Astrocyte (in vitro differentiated cells and primary cell): ENCODE data around the gene CNTROB. TPM values are rescaled to one million over a fixed set of nuclear protein-coding genes. Genes with fewer than 3 reads are reported as not detected.

Experiments used
- DNase-seq: peaks from one replicate; pipeline ENCODE4 v3.0.0-alpha.2; 2010; ENCODE audit warnings: low read depth
- FAIRE-seq: peaks from 2 replicates; lab custom pipeline; 2011; peaks lifted over from hg19 to GRCh38; lab: Jason Lieb, UNC
- H2AFZ ChIP-seq: 2 replicates; pipeline ENCODE4 v1.6.0; 2012; ENCODE audit warnings: low read depth, low read length, inconsistent platforms
- H3K27ac ChIP-seq: 2 replicates; pipeline ENCODE4 v1.5.1; 2011; ENCODE audit warnings: low read depth, low read length, inconsistent platforms
- H3K27me3 ChIP-seq: 2 replicates; pipeline ENCODE4 v1.6.0; 2011; ENCODE audit warnings: low read length, inconsistent platforms; ENCODE audit not compliant: insufficient read depth
- H3K36me3 ChIP-seq: 2 replicates; pipeline ENCODE4 v1.5.1; 2011; ENCODE audit warnings: low read length, inconsistent platforms; ENCODE audit not compliant: insufficient read depth
- H3K4me1 ChIP-seq: 2 replicates; pipeline ENCODE4 v1.5.1; 2011; ENCODE audit warnings: low read length, inconsistent platforms; ENCODE audit not compliant: insufficient read depth
- H3K4me2 ChIP-seq: 2 replicates; pipeline ENCODE4 v1.6.0; 2012; ENCODE audit warnings: low read length, inconsistent platforms
- H3K4me3 ChIP-seq: 2 replicates; pipeline ENCODE4 v1.5.1; 2011; ENCODE audit warnings: low read depth, mild to moderate bottlenecking, low read length, inconsistent platforms; ENCODE audit not compliant: insufficient read depth
- H3K79me2 ChIP-seq: 2 replicates; pipeline ENCODE4 v1.6.0; 2012; ENCODE audit warnings: mild to moderate bottlenecking, low read length, inconsistent platforms; ENCODE audit not compliant: insufficient read depth
- H3K9ac ChIP-seq: 2 replicates; pipeline ENCODE4 v1.6.0; 2012; ENCODE audit warnings: mild to moderate bottlenecking, low read length, inconsistent platforms
- H3K9me3 ChIP-seq: 2 replicates; pipeline ENCODE4 v1.5.1; 2012; ENCODE audit warnings: low read depth, mild to moderate bottlenecking, low read length, inconsistent platforms; ENCODE audit not compliant: insufficient read depth
- H4K20me1 ChIP-seq: 2 replicates; pipeline ENCODE4 v1.6.0; 2012; ENCODE audit warnings: low read length, inconsistent platforms; ENCODE audit not compliant: insufficient read depth
- H3K27ac Mint-ChIP-seq: one replicate; pipeline ENCODE4 v1.8.0; 2021; ENCODE audit warnings: mild to moderate bottlenecking, mixed read lengths; ENCODE audit not compliant: unreplicated experiment
- H3K27me3 Mint-ChIP-seq: one replicate; pipeline ENCODE4 v1.8.0; 2021; ENCODE audit warnings: low read depth, mixed read lengths; ENCODE audit not compliant: unreplicated experiment
- H3K36me3 Mint-ChIP-seq: one replicate; pipeline ENCODE4 v1.8.0; 2021; ENCODE audit warnings: low read depth, mixed read lengths; ENCODE audit not compliant: unreplicated experiment
- H3K4me1 Mint-ChIP-seq: one replicate; pipeline ENCODE4 v1.8.0; 2021; ENCODE audit warnings: low read depth, mixed read lengths; ENCODE audit not compliant: unreplicated experiment
- H3K4me3 Mint-ChIP-seq: one replicate; pipeline ENCODE4 v1.8.0; 2021; ENCODE audit warnings: mild to moderate bottlenecking, moderate library complexity, mixed read lengths; ENCODE audit not compliant: unreplicated experiment
- H3K9me3 Mint-ChIP-seq: one replicate; pipeline ENCODE4 v1.8.0; 2021; ENCODE audit warnings: mild to moderate bottlenecking, mixed read lengths; ENCODE audit not compliant: unreplicated experiment
- CTCF ChIP-seq: IDR thresholded peaks from 2 replicates; pipeline ENCODE4 v1.5.1; 2011; ENCODE audit warnings: low read depth, mild to moderate bottlenecking, inconsistent platforms, low read length, moderate library complexity; ENCODE audit not compliant: insufficient read depth
- EZH2 ChIP-seq: IDR thresholded peaks from 2 replicates; pipeline ENCODE4 v1.6.1; 2012; ENCODE audit warnings: mild to moderate bottlenecking, low read length, inconsistent platforms; ENCODE audit not compliant: insufficient read depth
- total RNA-seq: library from RNA; stranded (reverse); gene quantifications from 2 replicates; pipeline ENCODE4 v1.2.1, GENCODE V29; 2021

CNTROB gene
- total RNA-seq, 1 donor from 2014 or later = 25.3 TPM

- no peaks in the 10 kb centered on the region for H3K36me3 ChIP-seq
- Mint-ChIP-seq H3K36me3 (no peaks in the 10 kb centered on the region), H3K4me3 (no peak overlapping the region), H3K9me3 (no peaks in the 10 kb centered on the region), H3K4me1 (no peaks in the 10 kb centered on the region), H3K27ac (no peak overlapping the region), H3K27me3 (peaks cover 14% of the 10 kb centered on the region)
- no peak overlapping the region for H3K4me2 ChIP-seq
- H3K27me3 ChIP-seq = no peaks in the 10 kb centered on the region
- H3K27ac ChIP-seq = no peak overlapping the region
- H3K79me2 ChIP-seq = no peaks in the 10 kb centered on the region
- TF ChIP-seq CTCF = no peak
- TF ChIP-seq EZH2 = no peak
- H3K9ac ChIP-seq = no peak overlapping the region
- H2AFZ ChIP-seq = no peak overlapping the region
- H4K20me1 ChIP-seq = no peaks in the 10 kb centered on the region
- no peak for FAIRE-seq
- no peak for DNase-seq
- H3K4me3 ChIP-seq = no peak overlapping the region
- H3K4me1 ChIP-seq = no peaks in the 10 kb centered on the region
- no peaks in the 10 kb centered on the region for H3K9me3 ChIP-seq
These were observed 35.7 kb downstream of the CNTROB start for GRCh38 chr17:7967751-7968150.

GRCh38 chr17:7969433-7969832 lies 37.4 kb downstream of the CNTROB start:
- H3K27me3 Mint-ChIP-seq = peaks cover 14% of the 10 kb centered on the region
- H3K27ac Mint-ChIP-seq = no peak overlapping the region
- no peaks in the 10 kb centered on the region for H3K27me3 ChIP-seq
- FAIRE-seq (no peak), DNase-seq (no peak)
- H3K4me1 Mint-ChIP-seq = no peaks in the 10 kb centered on the region
- no peaks in the 10 kb centered on the region for H3K36me3 ChIP-seq
- H3K4me3 ChIP-seq = no peak overlapping the region
- H3K79me2 ChIP-seq = no peaks in the 10 kb centered on the region
- no peak overlapping the region for H2AFZ ChIP-seq
- no peak overlapping the region for H3K4me2 ChIP-seq
- no peaks in the 10 kb centered on the region for H4K20me1 ChIP-seq
- no peak overlapping the region for H3K27ac ChIP-seq
- TF ChIP-seq CTCF = no peak
- no peak for TF ChIP-seq EZH2
- no peaks in the 10 kb centered on the region for H3K4me1 ChIP-seq
- no peak overlapping the region for H3K9ac ChIP-seq
- H3K9me3 Mint-ChIP-seq = peaks cover under 1% of the 10 kb centered on the region
- H3K36me3 Mint-ChIP-seq = no peaks in the 10 kb centered on the region
- no peak overlapping the region for H3K4me3 Mint-ChIP-seq
- H3K9me3 ChIP-seq = peaks cover under 1% of the 10 kb centered on the region

- Histone ChIP-seq H3K4me2 (no peak overlapping the region), H3K9ac (no peak overlapping the region), H2AFZ (no peak overlapping the region), H3K27me3 (no peaks in the 10 kb centered on the region), H3K4me3 (no peak overlapping the region), H3K9me3 (peaks cover 9% of the 10 kb centered on the region), H4K20me1 (no peaks in the 10 kb centered on the region), H3K4me1 (no peaks in the 10 kb centered on the region), H3K27ac (no peak overlapping the region), H3K79me2 (no peaks in the 10 kb centered on the region), H3K36me3 (no peaks in the 10 kb centered on the region)
- no peak overlapping the region for H3K4me3 Mint-ChIP-seq
- no peak for TF ChIP-seq EZH2
- no peak for TF ChIP-seq CTCF
- FAIRE-seq (no peak), DNase-seq (no peak)
- H3K36me3 Mint-ChIP-seq = peaks cover under 1% of the 10 kb centered on the region
- peaks cover 19% of the 10 kb centered on the region for H3K27me3 Mint-ChIP-seq
- peaks cover 14% of the 10 kb centered on the region for H3K9me3 Mint-ChIP-seq
- no peaks in the 10 kb centered on the region for H3K4me1 Mint-ChIP-seq
- no peak overlapping the region for H3K27ac Mint-ChIP-seq
These were observed 39.6 kb downstream of the CNTROB start for GRCh38 chr17:7971651-7972050.
